AG08395 (cell line): ENCODE data around the gene SIK3.

Experiments used
- DNase-seq: peaks from one replicate; pipeline ENCODE4 v3.0.0; 2012; ENCODE audit warnings: mixed read lengths, low spot score

Gene SIK3

GRCh38 chr11:116895048-116895757, 203.0 kb downstream of the SIK3 start:
- DNase-seq = no peak

- no peak for DNase-seq
Observed at GRCh38 chr11:116893906-116894305, 204.3 kb downstream of the SIK3 start.

DNA sequence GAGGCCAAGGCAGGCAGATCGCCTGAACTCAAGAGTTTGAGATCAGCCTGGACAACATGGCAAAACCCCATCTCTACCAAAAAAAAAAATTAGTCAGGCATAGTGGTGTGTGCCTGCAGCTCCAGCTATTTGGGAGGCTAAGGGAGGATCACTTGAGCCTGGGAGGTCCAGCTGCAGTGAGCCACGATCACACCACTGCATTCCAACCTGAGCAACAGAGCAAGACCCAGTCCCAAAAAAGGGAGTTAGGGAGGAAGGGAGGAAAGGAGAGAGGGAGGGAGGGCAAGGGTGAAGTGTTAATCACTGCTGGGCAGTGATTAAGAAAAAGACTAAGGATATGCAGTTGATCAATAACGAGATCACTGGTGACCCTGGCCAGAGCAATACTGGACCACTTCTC, 204.8 kb downstream of the SIK3 start:
- no peak for DNase-seq

- no peak for DNase-seq
Observed at GRCh38 chr11:116892374-116892773, 205.9 kb downstream of the SIK3 start.

DNA sequence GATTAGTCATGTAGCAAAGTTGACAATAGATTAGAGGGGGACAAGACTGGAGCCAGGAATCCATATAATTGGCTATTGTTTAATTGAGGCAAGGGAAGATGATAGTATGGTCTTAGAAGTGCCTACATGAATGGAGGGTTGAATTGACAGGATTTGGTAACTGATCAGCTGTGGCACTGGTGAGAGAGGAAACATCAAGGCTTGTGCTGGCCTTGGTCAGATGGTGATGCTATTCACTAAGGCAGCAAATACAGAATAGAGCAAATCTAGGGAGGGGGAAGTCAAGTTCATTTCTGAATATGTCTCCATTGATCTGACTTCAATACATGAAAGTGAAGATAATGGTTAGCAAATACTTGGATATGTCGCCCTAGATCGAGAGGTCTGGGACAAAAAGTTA, 206.5 kb downstream of the SIK3 start:
- DNase-seq = no peak

DNA sequence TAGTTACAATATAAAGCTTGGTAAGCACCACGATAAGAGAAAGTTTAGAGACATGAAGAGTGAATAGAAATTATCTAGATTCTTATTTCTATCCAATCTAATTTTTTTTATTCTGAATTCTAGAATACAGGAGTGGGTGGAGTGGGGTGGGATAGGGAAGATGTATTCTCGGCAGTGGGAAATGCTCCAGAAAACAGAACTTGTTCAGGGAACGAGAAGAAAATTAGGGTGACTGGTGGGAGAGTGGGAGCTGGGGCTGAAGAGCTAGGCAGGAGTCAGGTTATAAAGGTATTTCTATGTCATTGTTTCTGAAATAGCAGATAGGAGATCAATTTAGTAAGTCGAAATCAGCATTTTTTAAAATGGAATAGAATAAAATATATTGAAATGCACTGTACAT, 207.6 kb downstream of the SIK3 start:
- no peak for DNase-seq

DNA sequence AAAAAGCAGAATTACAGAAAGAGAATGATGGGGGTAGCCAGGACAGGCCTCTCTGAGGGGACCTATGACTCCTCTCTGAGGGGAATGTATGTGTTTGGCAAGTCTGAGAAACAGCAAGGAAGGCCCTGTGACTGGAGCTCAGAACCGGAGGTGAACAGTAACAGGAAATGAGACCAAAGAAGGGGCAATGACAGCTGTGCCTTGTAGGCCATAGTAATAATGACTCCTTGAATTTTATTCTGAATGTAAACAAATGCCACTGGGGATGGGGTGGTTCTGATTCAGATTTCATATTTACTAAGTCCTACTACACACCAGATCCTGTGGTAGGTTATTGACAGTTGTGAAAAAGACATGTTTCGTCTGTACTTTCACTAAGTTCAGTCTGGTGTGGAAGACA, 208.0 kb downstream of the SIK3 start:
- no peak for DNase-seq

GRCh38 chr11:116888884-116889549, 209.2 kb downstream of the SIK3 start:
- DNase-seq = no peak

DNA sequence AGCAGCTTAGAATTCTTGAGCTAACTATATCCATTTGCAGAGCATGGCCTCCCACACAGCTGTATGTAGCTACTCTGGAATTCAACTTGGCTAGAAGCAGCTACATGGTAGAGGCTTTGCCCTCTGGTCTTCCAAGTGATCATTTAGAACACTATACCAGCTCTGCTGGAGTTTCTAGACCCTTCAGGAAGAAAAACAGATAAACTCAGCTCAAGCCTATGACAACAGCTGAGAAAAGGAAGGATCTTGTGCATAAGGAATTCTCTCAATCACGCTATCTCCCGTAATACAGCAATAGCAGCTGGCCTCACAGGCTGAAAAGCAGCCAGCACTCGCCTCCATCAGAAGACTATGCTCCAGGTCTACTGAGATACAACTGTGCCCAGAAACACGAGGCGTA, 210.2 kb downstream of the SIK3 start:
- peak; percentile 46 for DNase-seq

DNA sequence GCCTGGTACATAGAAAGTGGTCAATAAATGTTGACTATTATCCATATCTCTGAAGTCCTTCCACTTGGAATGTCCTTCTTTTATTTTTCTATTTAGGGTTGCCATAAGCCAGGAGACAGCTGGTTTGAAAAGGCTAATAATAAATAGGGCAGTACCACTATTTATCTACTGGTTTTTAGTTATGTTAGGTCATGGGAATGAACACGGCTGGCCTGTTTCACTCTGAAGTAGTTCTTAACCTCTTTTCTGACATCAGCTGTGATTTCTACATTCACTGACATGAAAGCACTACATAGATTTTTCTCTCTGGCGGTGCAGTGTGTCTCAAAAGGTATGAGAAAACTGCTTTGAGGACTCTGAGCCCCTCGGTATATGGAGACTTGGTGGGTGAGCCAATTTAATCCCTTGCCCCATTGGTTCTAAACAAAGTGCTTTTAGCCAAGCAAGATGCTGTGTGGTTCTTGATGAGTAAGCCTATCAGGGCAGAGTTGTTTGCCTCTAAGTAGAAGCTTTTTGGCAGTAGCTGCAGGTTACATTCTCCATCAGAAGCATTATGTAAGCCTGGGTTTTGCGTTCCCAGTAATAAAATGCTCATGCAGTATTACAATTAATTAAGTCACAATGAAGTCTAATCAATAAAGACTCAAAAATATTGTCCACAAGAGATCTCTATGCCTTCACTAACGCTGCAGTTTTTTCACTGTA, 212.1 kb downstream of the SIK3 start:
- DNase-seq = peak; percentile 60

- DNase-seq = peak; percentile 84
Observed at GRCh38 chr11:116882386-116882785, 215.8 kb downstream of the SIK3 start.

- DNase-seq = peak; percentile 26
Observed at GRCh38 chr11:116881143-116881542, 217.1 kb downstream of the SIK3 start.

GRCh38 chr11:116879800-116880625, 218.2 kb downstream of the SIK3 start:
- peak; percentile 63 for DNase-seq

GRCh38 chr11:116876656-116877055, 221.6 kb downstream of the SIK3 start:
- no peak for DNase-seq

DNA sequence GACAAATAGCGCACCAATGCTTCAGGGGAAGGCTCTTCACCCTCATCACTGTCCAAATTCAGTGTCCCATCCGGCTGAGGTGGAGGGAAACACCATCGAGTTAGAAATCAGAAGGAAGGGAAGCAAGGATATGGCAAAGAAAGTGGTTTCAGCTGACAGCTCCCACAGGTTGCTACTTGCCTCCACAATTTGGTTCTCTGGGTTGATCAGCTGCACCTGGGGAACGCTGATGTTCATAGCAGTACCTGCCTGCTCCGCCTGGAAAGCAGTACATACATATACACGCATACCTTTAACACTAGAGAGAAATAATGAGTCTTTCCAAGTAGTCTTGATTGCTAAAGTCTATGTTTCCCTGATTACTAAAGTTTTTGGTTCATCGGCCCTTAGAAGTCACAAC, 223.0 kb downstream of the SIK3 start:
- DNase-seq = no peak

- peak; percentile 39 for DNase-seq
Observed at GRCh38 chr11:116874251-116874650, 224.0 kb downstream of the SIK3 start.

GRCh38 chr11:116873381-116873780, 224.8 kb downstream of the SIK3 start:
- DNase-seq = no peak

DNA sequence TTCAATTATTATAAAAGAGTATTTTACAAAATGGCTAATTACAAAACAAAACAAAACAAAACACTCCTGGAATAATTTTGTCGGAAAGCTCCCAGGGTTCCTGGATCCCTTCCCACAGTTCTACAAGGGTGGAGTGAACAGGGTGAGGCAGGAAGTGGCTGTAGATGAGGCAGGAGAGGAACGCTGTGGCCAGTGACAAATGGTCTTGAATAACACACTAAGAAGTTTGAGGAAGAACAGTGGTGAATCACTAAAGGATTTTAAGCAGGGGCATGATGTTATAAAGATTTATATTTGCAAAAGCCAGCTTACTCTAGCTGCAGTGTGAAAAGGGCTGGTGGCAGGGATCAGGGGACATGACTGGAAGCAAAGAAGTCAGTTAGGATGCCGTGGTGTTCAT, 227.0 kb downstream of the SIK3 start:
- peak; percentile 89 for DNase-seq

GRCh38 chr11:116870054-116870453, 228.2 kb downstream of the SIK3 start:
- DNase-seq = no peak

GRCh38 chr11:116869610-116870009, 228.6 kb downstream of the SIK3 start:
- no peak for DNase-seq

- DNase-seq = no peak
Observed at GRCh38 chr11:116868066-116868465, 230.2 kb downstream of the SIK3 start.

DNA sequence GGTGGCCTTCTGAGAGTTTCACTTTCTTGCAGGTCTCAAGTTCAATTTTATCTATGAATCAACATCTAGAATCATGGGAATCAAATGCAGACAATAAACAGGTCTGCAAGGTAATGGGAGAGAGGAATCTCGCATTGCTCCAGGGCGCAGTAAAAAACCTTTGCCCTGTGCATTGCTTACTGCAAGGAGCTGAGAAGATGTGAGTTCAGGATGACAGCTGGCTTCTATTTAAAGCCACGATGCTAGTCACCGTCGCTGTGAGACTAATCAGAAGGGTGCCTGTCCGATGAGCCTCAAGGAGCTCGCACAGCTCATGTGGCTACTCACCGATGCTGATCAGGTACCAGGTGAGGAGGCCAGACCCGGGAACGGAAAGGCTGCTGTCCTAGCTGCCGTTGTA, 230.6 kb downstream of the SIK3 start:
- no peak for DNase-seq
